Measurements from ENCODE around the gene MANBA.
"Not testable (repeated sequence)": the region's sequence is repeated elsewhere in the genome, so short reads cannot be mapped to it uniquely, and the experiment has no call there.

MANBA gene

DNA sequence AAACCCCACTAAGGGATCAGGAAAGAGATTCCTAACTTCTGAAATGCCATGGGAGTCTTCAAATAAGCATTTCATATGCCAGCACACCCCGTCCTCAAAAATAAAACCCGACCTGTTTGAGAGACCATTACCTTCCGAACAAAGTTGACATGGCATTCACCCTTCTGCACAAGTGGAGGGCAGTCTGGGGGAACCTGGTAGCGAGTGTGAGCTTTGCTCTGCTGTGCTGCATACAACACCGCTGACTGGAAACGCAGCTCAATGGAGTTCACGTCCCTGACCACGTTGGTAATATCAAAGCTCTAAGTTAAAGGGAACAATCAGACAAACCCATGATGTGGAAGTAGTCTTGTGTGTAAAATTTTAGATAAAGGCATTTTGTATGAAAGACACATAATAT is 38.0 kb downstream of the MANBA start:
- no peak for DNase-seq

- DNase-seq: peak; percentile 62
Observed at GRCh38 chr4:102718833-102719575, 41.8 kb downstream of the MANBA start.

DNA sequence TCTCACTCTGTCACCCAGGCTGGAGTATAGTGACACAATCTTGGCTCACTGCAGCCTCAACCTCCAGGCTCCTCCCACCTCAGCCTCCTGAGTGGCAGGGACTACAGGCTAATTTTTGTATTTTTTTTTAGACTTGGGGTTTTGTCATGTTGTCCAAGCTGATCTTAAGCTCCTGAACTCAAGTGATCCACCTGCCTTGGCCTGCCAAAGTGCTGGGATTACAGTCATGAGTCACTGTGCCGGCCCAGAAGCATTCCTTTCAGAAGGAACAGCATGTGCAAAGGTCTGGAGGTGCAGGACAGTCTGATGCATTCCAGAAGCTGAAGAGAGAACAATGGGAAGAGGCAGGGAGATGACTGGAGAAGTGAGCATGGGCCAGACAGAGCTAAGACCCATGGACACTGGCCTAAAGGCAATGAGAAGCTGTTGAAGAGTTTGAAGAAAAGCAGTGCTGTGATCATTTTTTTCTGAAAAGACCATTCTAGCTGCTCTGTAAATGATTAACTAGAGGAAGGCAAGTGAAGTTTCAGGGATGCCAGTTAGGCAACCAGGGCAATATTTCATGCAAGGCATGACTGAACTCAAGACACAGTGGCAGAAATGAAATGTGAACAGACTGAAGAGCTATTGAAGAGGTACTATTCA is 43.2 kb downstream of the MANBA start:
- DNase-seq: no peak

DNA sequence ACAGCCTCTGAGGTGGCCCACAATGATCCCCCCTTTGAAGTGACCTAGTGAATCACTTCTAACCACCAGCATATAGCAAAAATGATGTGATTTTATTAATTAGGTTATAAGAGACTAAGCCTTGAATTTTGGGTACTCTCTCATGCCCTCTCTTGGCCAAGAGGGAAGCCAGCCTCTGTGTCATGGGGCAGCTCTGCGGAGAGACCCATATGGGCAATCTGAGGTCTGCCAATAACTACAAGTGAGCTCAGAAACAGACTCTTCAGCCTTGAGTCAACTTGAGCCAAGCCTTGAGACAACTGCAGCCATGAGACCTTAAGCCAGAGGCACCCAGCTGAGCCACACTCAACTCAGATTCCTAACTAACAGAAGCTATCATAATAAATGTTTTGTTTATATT is 45.7 kb downstream of the MANBA start:
- DNase-seq: no peak

DNA sequence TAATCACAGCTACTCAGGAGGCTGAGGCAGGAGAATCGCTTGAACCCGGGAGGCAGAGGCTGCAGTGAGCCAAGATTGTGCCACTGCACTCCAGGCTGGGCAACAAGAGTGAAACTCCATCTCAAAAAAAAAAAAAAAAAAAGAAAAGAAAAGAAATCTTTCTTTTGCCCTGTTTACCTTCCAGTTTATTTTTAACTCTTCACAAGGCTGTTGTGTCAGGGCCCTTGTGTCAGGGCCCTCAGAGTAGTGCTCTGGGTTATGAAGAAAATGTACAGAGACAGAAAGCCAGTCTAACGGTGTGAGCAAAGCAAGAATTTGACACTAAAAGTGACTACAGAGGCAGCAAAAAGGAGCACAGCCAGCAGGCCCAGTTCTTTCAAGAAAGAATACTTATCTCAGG is 47.0 kb downstream of the MANBA start:
- not testable (repeated sequence) for DNase-seq

- peak; percentile 58 for DNase-seq
Observed at GRCh38 chr4:102713096-102713495, 47.7 kb downstream of the MANBA start.

- DNase-seq: no peak
Observed at GRCh38 chr4:102710986-102711385, 49.8 kb downstream of the MANBA start.

- DNase-seq: not testable (repeated sequence)
Observed at GRCh38 chr4:102709060-102709459, 51.7 kb downstream of the MANBA start.

- DNase-seq: no peak
Observed at GRCh38 chr4:102707150-102707549, 53.6 kb downstream of the MANBA start.

DNA sequence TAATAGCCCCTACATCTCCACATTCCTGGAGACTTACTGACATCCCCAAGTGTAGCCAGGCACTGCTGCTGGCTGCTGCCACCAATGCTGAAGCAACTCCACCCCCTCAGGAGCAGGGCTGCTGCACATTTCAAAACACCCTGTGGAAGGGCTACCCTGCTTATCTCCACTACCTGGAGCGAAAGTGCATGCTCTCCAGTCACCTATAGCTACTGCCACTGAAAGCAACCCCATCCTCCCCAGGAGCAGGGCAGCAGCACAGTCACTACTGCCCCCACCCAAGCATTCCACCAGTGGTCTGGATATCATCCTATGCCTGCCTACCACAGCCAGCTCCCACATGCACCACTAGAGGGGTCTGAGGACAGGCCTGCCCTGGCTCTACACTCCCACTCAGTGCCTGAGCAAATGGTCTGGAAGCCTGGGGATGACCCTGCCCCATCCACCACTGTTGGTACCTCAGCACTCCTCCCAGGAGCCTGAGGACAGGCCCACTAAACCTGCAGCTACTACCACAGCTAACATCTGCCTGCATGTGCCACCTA is 55.3 kb downstream of the MANBA start:
- no peak for DNase-seq

DNA sequence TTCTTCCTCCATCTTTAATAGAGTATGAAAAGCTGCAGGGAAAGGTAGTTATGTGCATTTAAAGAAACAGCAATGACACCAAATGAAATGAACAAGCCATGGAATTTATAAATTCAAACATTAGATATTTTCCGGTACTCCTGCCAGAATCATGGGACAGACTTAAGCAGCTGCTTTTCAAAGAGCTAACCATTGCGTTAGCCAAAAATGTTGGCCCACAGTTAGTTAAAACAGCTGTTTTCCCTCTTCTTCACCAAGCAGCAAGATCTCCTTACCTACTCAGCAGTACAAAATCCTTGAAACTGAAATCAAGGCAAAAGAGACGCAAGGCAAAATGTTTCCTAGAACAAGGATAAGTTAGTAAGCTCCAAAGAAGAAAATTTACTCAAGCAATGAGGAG is 64.0 kb downstream of the MANBA start:
- DNase-seq: no peak

DNA sequence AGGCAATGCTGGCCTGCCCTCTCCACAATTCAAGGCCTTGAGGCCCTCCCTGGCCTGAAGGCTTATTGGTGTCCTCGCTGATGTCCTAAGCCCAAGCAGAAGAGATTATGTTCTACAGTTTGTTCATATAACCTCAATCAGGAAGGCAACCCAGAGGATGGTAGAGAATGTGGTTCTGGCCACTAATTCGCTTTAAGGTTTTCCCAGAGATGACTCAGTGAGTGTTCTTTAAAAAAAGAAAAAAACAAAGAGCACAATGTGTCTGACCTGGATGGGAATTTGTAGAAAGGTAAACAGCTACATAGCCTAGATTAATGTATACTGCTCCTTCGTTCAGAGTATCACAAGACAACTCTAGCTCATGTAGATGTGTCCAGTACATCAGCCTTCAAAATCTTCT is 66.0 kb downstream of the MANBA start:
- no peak for DNase-seq

- DNase-seq: no peak
Observed at GRCh38 chr4:102693861-102694260, 66.9 kb downstream of the MANBA start.

GRCh38 chr4:102693262-102693850 is 67.4 kb downstream of the MANBA start:
- DNase-seq: no peak

DNA sequence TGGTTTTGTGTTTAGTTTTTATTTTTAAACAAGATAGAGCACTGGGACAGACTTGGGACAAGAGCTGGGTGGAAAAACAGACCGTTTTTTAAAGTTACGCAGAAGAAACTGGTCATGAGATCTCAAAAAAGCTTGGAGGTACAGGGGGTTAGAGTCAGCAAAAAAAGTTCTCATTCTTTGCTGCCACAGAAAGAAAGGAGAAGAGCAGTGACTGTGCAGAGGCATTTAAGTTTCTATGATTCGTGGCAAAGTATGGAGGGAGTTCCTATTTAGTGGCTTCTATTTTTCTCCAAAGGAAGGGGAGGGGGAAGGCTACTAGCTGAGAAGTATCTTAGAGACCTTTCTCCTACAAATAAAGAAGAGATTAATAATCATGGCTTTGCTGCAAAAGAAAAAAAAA is 68.3 kb downstream of the MANBA start:
- DNase-seq: no peak

GRCh38 chr4:102687982-102688433 is 72.8 kb downstream of the MANBA start:
- no peak for DNase-seq

DNA sequence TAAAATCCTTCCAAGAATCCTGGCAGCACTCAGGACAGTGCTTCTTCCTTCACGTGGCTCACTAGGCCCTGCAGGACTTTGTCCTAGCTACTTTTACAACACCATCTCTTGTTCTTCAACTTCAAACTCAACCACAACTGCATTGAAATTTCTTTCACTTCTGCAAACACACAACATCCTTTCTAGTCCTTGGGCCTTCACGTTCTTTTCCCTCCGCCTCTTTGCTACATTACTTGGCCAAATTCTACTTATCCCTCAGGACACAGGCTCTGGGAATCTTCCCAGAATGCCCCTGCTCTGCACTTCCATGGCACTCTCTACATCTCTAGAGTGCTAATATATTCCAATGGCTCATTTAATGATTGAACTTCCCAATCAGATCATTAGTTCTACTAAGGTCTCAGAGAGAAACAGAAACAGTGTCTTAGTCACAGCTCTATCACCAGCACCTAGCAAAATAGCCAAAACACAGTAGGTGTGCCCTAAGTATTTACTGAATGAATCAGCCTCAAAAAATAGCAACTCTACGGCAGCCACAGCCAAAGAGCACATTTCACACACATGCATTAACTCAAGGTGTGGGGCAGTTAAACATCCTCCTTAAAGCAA is 73.3 kb downstream of the MANBA start:
- no peak for DNase-seq

GRCh38 chr4:102685768-102686167 is 75.0 kb downstream of the MANBA start:
- DNase-seq: no peak

DNA sequence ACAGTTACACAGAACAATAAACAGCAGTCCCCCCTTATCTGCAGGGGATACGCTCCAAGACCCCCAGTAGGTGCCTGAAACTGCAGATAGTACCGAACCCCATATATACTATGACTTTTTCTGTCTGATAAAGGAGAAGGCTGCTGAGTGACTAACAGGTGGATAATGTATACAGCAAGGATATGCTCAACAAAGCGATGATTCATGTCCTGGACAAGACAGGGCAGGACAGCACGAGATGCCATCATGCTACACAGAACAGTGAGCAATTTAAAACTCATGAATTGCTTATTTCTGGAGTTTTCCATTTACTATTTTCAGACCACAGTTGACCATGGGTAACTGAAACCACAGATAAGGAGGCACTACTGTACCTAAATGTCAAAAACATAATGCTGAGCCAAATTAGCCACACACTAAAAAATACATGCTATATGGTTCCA is 76.1 kb downstream of the MANBA start:
- DNase-seq: peak; percentile 67

DNA sequence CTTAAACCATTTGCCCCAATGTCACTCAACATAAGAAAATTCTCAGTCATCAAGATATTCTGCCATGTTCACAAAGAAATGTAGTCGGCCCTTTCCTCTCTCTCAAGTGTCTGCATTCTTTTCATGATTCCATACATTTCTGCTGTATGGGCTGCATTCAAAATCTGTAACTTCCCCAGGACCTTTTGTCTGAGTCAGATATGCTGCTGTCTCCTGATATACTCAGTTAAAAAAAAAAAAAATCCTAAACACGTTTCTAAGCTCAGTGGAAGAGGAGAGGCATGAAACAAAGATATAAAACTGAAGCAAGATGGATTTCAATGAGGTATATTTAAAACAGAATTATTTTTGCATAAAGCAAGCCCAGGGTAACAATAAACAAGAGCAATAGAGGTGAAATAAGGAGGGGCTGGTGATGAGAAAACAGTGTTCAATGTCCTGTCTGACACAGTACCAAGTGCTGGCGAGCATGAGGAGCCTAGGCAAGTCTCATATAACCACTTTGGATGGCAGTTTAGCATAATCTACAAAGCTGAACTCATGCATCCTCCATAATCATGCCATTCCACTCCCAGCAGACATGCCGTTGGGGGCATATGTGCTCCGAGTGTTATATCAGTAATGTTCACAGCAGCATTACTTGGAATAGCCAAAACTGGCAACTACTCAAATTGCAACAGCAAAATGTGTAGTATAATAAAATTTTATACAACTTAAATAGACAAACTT is 76.7 kb downstream of the MANBA start:
- DNase-seq: peak; percentile 66

GRCh38 chr4:102678695-102679335 is 82.0 kb downstream of the MANBA start:
- no peak for DNase-seq

DNA sequence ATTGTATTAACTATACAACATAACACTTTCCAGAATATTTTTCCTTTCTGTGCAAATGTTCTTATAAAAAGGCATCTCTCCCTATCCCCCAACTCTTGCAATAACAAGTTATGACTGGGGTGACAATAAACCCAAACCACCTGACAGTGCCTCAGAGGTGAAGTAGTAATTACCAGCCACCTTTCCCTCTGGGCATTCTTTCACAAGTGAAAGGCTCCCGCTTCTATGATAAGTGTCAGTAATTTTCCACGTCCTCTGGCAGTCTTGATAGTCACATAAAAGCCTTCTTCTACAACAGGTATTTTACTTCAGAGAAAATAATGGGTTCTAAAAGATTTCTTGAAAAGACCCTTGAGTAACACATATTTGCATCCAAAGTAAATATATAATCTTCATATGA is 82.7 kb downstream of the MANBA start:
- DNase-seq: no peak

Measured in fibroblast of skin of back (primary cell).